ENCODE results near the gene ARHGAP26. TPM values are rescaled to one million over a fixed set of nuclear protein-coding genes. Genes with fewer than 3 reads are reported as not detected.

Gene ARHGAP26
- total RNA-seq, 1 donor from 2014 or later: 20.0 TPM

GRCh38 chr5:142797420-142797819, 27.2 kb downstream of the ARHGAP26 start:
- Mint-ChIP-seq H3K36me3 (ENCODE audit: low read depth) (peaks cover 10% of the 10 kb centered on the region), H3K4me1 (ENCODE audit: low read depth) (peaks cover 69% of the 10 kb centered on the region), H3K27ac (no peak overlapping the region), H3K27me3 (ENCODE audit: insufficient read depth) (no peaks in the 10 kb centered on the region), H3K9me3 (no peaks in the 10 kb centered on the region), H3K4me3 (no peak overlapping the region)
- no peak for DNase-seq (ENCODE audit: low spot score)
- intact Hi-C loops (cut with micrococcal nuclease): no loop called here

- Mint-ChIP-seq H3K27me3 (ENCODE audit: insufficient read depth) (no peaks in the 10 kb centered on the region), H3K4me1 (ENCODE audit: low read depth) (peaks cover 70% of the 10 kb centered on the region), H3K4me3 (peak overlapping the region; percentile 50), H3K27ac (peak overlapping the region; percentile 35), H3K36me3 (ENCODE audit: low read depth) (peaks cover 10% of the 10 kb centered on the region), H3K9me3 (no peaks in the 10 kb centered on the region)
- intact Hi-C loops (cut with micrococcal nuclease): no loop called here
- peak; percentile 32 for DNase-seq (ENCODE audit: low spot score)
Measured at GRCh38 chr5:142798099-142798770, 28.1 kb downstream of the ARHGAP26 start.

- Mint-ChIP-seq H3K27me3 (ENCODE audit: insufficient read depth) (no peaks in the 10 kb centered on the region), H3K27ac (peak overlapping the region; percentile 93), H3K4me1 (ENCODE audit: low read depth) (peaks cover 67% of the 10 kb centered on the region), H3K9me3 (no peaks in the 10 kb centered on the region), H3K4me3 (peak overlapping the region; percentile 73), H3K36me3 (ENCODE audit: low read depth) (peaks cover 4% of the 10 kb centered on the region)
- intact Hi-C loops (cut with micrococcal nuclease): loop anchor here (1.0 to 10.0 kb wide), 6 partner anchors 18 to 614 kb away; partner anchors contain the start of gene ARHGAP26
- DNase-seq (ENCODE audit: low spot score): peak; percentile 53
Measured at GRCh38 chr5:142800776-142801494, 30.8 kb downstream of the ARHGAP26 start.

GRCh38 chr5:142801495-142801871, 31.3 kb downstream of the ARHGAP26 start:
- DNase-seq (ENCODE audit: low spot score): no peak
- intact Hi-C loops (cut with micrococcal nuclease): loop anchor here (1.0 to 10.0 kb wide), 4 partner anchors 21 to 613 kb away; no protein-coding TSS in a partner anchor
- no peaks in the 10 kb centered on the region for H3K9me3 Mint-ChIP-seq
- H3K36me3 Mint-ChIP-seq (ENCODE audit: low read depth): peaks cover 2% of the 10 kb centered on the region
- peaks cover 65% of the 10 kb centered on the region for H3K4me1 Mint-ChIP-seq (ENCODE audit: low read depth)
- peak overlapping the region; percentile 73 for H3K4me3 Mint-ChIP-seq
- peak overlapping the region; percentile 93 for H3K27ac Mint-ChIP-seq
- H3K27me3 Mint-ChIP-seq (ENCODE audit: insufficient read depth): no peaks in the 10 kb centered on the region

GRCh38 chr5:142803428-142804125, 33.4 kb downstream of the ARHGAP26 start:
- Mint-ChIP-seq H3K36me3 (ENCODE audit: low read depth) (no peaks in the 10 kb centered on the region), H3K27me3 (ENCODE audit: insufficient read depth) (no peaks in the 10 kb centered on the region), H3K4me1 (ENCODE audit: low read depth) (peaks cover 51% of the 10 kb centered on the region)

GRCh38 chr5:142805339-142805738, 35.2 kb downstream of the ARHGAP26 start:
- H3K36me3 Mint-ChIP-seq (ENCODE audit: low read depth): no peaks in the 10 kb centered on the region
- no peaks in the 10 kb centered on the region for H3K27me3 Mint-ChIP-seq (ENCODE audit: insufficient read depth)
- no peak overlapping the region for H3K4me3 Mint-ChIP-seq
- H3K4me1 Mint-ChIP-seq (ENCODE audit: low read depth): peaks cover 50% of the 10 kb centered on the region
- no peak for DNase-seq (ENCODE audit: low spot score)
- no peak overlapping the region for H3K27ac Mint-ChIP-seq
- intact Hi-C loops (cut with micrococcal nuclease): loop anchor here (10.0 kb wide), 1 partner anchor 609 kb away; no protein-coding TSS in a partner anchor
- no peaks in the 10 kb centered on the region for H3K9me3 Mint-ChIP-seq

More at GRCh38 chr5:142803428-142804125, 33.4 kb downstream of the ARHGAP26 start:
- intact Hi-C loops (cut with micrococcal nuclease): loop anchor here (10.0 kb wide), 1 partner anchor 611 kb away; no protein-coding TSS in a partner anchor
- no peak overlapping the region for H3K27ac Mint-ChIP-seq
- H3K9me3 Mint-ChIP-seq: no peaks in the 10 kb centered on the region
- no peak for DNase-seq (ENCODE audit: low spot score)
- H3K4me3 Mint-ChIP-seq: no peak overlapping the region

- H3K4me1 Mint-ChIP-seq (ENCODE audit: low read depth): peaks cover 42% of the 10 kb centered on the region
- no peak for DNase-seq (ENCODE audit: low spot score)
- intact Hi-C loops (cut with micrococcal nuclease): loop anchor here (10.0 kb wide), 1 partner anchor 608 kb away; no protein-coding TSS in a partner anchor
- no peak overlapping the region for H3K27ac Mint-ChIP-seq
- H3K4me3 Mint-ChIP-seq: no peak overlapping the region
- H3K27me3 Mint-ChIP-seq (ENCODE audit: insufficient read depth): no peaks in the 10 kb centered on the region
- H3K9me3 Mint-ChIP-seq: no peaks in the 10 kb centered on the region
- H3K36me3 Mint-ChIP-seq (ENCODE audit: low read depth): peaks cover 2% of the 10 kb centered on the region
Measured at GRCh38 chr5:142806841-142807267, 36.7 kb downstream of the ARHGAP26 start.

- Mint-ChIP-seq H3K9me3 (no peaks in the 10 kb centered on the region), H3K4me1 (ENCODE audit: low read depth) (peaks cover 39% of the 10 kb centered on the region), H3K4me3 (no peak overlapping the region), H3K27ac (no peak overlapping the region), H3K27me3 (ENCODE audit: insufficient read depth) (no peaks in the 10 kb centered on the region), H3K36me3 (ENCODE audit: low read depth) (peaks cover 4% of the 10 kb centered on the region)
- DNase-seq (ENCODE audit: low spot score): no peak
- intact Hi-C loops (cut with micrococcal nuclease): loop anchor here (10.0 kb wide), 1 partner anchor 607 kb away; no protein-coding TSS in a partner anchor
Measured at GRCh38 chr5:142807372-142807911, 37.3 kb downstream of the ARHGAP26 start.

GRCh38 chr5:142808878-142809598, 38.9 kb downstream of the ARHGAP26 start:
- Mint-ChIP-seq H3K4me1 (ENCODE audit: low read depth) (peaks cover 41% of the 10 kb centered on the region), H3K9me3 (no peaks in the 10 kb centered on the region), H3K36me3 (ENCODE audit: low read depth) (peaks cover 6% of the 10 kb centered on the region), H3K4me3 (no peak overlapping the region), H3K27me3 (ENCODE audit: insufficient read depth) (no peaks in the 10 kb centered on the region), H3K27ac (no peak overlapping the region)
- no peak for DNase-seq (ENCODE audit: low spot score)
- intact Hi-C loops (cut with micrococcal nuclease): loop anchor here (10.0 kb wide), 1 partner anchor 606 kb away; no protein-coding TSS in a partner anchor

- Mint-ChIP-seq H3K9me3 (no peaks in the 10 kb centered on the region), H3K4me1 (ENCODE audit: low read depth) (peaks cover 42% of the 10 kb centered on the region), H3K36me3 (ENCODE audit: low read depth) (peaks cover 9% of the 10 kb centered on the region), H3K4me3 (no peak overlapping the region), H3K27ac (no peak overlapping the region), H3K27me3 (ENCODE audit: insufficient read depth) (no peaks in the 10 kb centered on the region)
- no peak for DNase-seq (ENCODE audit: low spot score)
- intact Hi-C loops (cut with micrococcal nuclease): no loop called here
Measured at GRCh38 chr5:142810081-142810480, 39.9 kb downstream of the ARHGAP26 start.

- Mint-ChIP-seq H3K4me3 (no peak overlapping the region), H3K9me3 (no peaks in the 10 kb centered on the region), H3K27me3 (ENCODE audit: insufficient read depth) (no peaks in the 10 kb centered on the region), H3K27ac (no peak overlapping the region), H3K4me1 (ENCODE audit: low read depth) (peaks cover 42% of the 10 kb centered on the region), H3K36me3 (ENCODE audit: low read depth) (peaks cover 9% of the 10 kb centered on the region)
- intact Hi-C loops (cut with micrococcal nuclease): no loop called here
- no peak for DNase-seq (ENCODE audit: low spot score)
Measured at GRCh38 chr5:142810743-142811290, 40.6 kb downstream of the ARHGAP26 start.

Data from activated T-helper 1 cell treated with anti-CD3 and anti-CD28 coated beads, Interleukin-12 subunit alpha, Interleukin-12 subunit beta, Interleukin-2, Interleukin-4 antibody, amounts not matched to agents 30 ng/mL and 10 ng/mL and 1 ng/mL, durations not matched to agents 14 hours and 24 hours and 36 hours (primary cell).